ENCODE results near the gene RDH11.

DNA sequence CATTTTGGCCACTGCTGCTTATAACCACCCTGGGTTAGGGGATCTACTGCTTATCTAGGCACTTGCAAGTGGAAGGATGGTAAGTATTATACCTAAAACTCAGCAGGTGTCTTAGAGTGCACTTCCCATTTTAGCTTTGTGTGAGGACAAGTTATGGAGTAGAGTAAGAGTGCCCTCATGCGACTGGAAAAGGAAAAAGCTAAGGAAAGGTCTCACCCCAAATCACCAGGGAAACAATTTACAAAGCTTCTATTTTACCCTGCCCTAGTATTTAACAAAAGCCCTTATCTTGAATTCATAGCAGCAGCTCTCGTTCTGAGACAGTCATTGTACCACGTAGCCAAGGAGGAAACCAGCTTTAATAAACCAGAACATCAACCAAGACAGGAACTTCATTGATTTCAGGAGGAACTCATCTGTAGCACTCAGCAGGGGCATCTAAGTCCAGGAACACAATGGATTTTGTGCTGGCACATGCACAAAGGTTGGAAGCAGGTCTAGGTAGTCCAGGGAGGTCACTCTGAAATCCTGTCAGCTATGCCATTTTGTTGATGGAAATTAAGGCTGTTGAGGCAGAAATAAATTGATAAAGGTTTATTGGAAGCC is 9.0 kb upstream of the RDH11 start:
- TF ChIP-seq CTCF (conservative IDR thresholded peaks at IDR 0.05) (peak; percentile 94), ZFX (IDR thresholded peaks at IDR 0.05) (no peak)

All from C4-2B (cell line).